H1 (cell line): ENCODE results near the gene HAVCR1. TPM values are rescaled to one million over a fixed set of nuclear protein-coding genes. Genes with fewer than 3 reads are reported as not detected.

Source experiments
- CTCF ChIA-PET: fragments of 300-600 bp; sonication (Branson Sonifier 250); formaldehyde crosslinking; loops from one replicate; lab custom pipeline; 2021; ENCODE audit not compliant: partially characterized antibody; lab: Charles Lee
- POLR2A ChIA-PET: fragments of 300-600 bp; sonication (Branson Sonifier 250); formaldehyde crosslinking; loops from one replicate; lab custom pipeline; 2021; ENCODE audit warnings: inconsistent platforms; ENCODE audit not compliant: partially characterized antibody; lab: Charles Lee
- DNase-seq, 2 experiments: peaks; one replicate each; pipeline versions ENCODE4 v3.0.0 to v3.0.0-alpha.2; 2010 to 2022; ENCODE audit warnings: low spot score in 2 of 2, low read depth in 1 of 2, mixed read lengths in 1 of 2
- FAIRE-seq: peaks from 2 replicates; lab custom pipeline; 2011; peaks lifted over from hg19 to GRCh38; lab: Jason Lieb, UNC
- H2AFZ ChIP-seq: 2 replicates; pipeline ENCODE4 v1.8.1; 2012; ENCODE audit warnings: low read length, inconsistent platforms
- H2AK5ac ChIP-seq: 2 replicates; pipeline ENCODE4 v1.6.1; 2013; ENCODE audit warnings: low read depth, low read length
- H2BK120ac ChIP-seq: replicated peaks from 2 replicates; pipeline ENCODE3; 2013; ENCODE audit warnings: low read depth, low read length, inconsistent platforms
- H2BK12ac ChIP-seq: 2 replicates; pipeline ENCODE4 v1.6.1; 2013; ENCODE audit warnings: low read depth, low read length
- H2BK15ac ChIP-seq: 2 replicates; pipeline ENCODE4 v1.6.1; 2013; ENCODE audit warnings: low read length
- H2BK20ac ChIP-seq: 2 replicates; pipeline ENCODE4 v1.6.1; 2013; ENCODE audit warnings: low read length
- H2BK5ac ChIP-seq: 2 replicates; pipeline ENCODE4 v1.6.1; 2013; ENCODE audit warnings: low read depth, low read length
- H3K14ac ChIP-seq: 2 replicates; pipeline ENCODE4 v1.6.1; 2013; ENCODE audit warnings: inconsistent platforms; ENCODE audit not compliant: insufficient read length
- H3K18ac ChIP-seq: 2 replicates; pipeline ENCODE4 v1.6.1; 2013; ENCODE audit warnings: low read length; ENCODE audit errors: extremely low read depth
- H3K23ac ChIP-seq: 2 replicates; pipeline ENCODE4 v1.6.1; 2013; ENCODE audit warnings: inconsistent platforms; ENCODE audit not compliant: insufficient read length
- H3K23me2 ChIP-seq: 2 replicates; pipeline ENCODE4 v1.6.1; 2013; ENCODE audit warnings: low read depth, low read length
- H3K27ac ChIP-seq: 2 replicates; pipeline ENCODE4 v1.6.1; 2011; ENCODE audit warnings: low read depth, low read length, inconsistent platforms
- H3K27me3 ChIP-seq, 4 experiments: replicated peaks in 1 of 4; 1 replicate in 1 of 4; 2 replicates in 3 of 4; pipeline versions ENCODE4 v1.6.1 to v1.8.1; 2011 to 2013; ENCODE audit warnings: low read length in 3 of 4, mild to moderate bottlenecking in 3 of 4, inconsistent platforms in 2 of 4, mixed read lengths in 2 of 4, moderate library complexity in 1 of 4; ENCODE audit not compliant: control insufficient read depth in 3 of 4, insufficient read depth in 3 of 4; ENCODE audit errors: extremely low read depth in 1 of 4
- H3K36me3 ChIP-seq, 4 experiments: 2 replicates each; pipeline versions ENCODE4 v1.6.1 to v1.8.1; 2011 to 2013; ENCODE audit warnings: mild to moderate bottlenecking in 4 of 4, low read length in 3 of 4, moderate library complexity in 2 of 4, control low read depth in 1 of 4, inconsistent platforms in 1 of 4; ENCODE audit not compliant: insufficient read depth in 4 of 4, control insufficient read depth in 2 of 4
- H3K4ac ChIP-seq: replicated peaks from 2 replicates; pipeline ENCODE3; 2013; ENCODE audit warnings: low read length, low read depth, mixed read lengths, inconsistent platforms; ENCODE audit not compliant: insufficient read length
- H3K4me1 ChIP-seq, 4 experiments: replicated peaks in 1 of 4; 1 replicate in 1 of 4; 2 replicates in 3 of 4; pipeline versions ENCODE4 v1.6.1 to v1.8.1; 2011 to 2013; ENCODE audit warnings: low read length in 3 of 4, inconsistent platforms in 2 of 4, mixed read lengths in 1 of 4; ENCODE audit not compliant: insufficient read depth in 4 of 4, control insufficient read depth in 3 of 4
- H3K4me2 ChIP-seq, 2 experiments: 2 replicates each; pipeline versions ENCODE4 v1.6.1 to v1.8.1; 2011 to 2013; ENCODE audit warnings: low read depth in 2 of 2, low read length in 2 of 2, control low read depth in 1 of 2, inconsistent platforms in 1 of 2, mild to moderate bottlenecking in 1 of 2; ENCODE audit not compliant: insufficient read depth in 1 of 2
- H3K4me3 ChIP-seq, 4 experiments: fragments of 200-600, 300-600 bp in 1 of 4; sonication (generic), shearing (Covaris generic), sonication (Bioruptor Twin) in 1 of 4; 2 replicates each; pipeline versions ENCODE4 v1.5.1 to v1.8.1; 2011 to 2016; ENCODE audit warnings: low read length in 4 of 4, low read depth in 3 of 4, control low read depth in 2 of 4, inconsistent platforms in 2 of 4, mild to moderate bottlenecking in 2 of 4, mixed read lengths in 1 of 4, moderate library complexity in 1 of 4; ENCODE audit not compliant: insufficient read depth in 2 of 4; ENCODE audit errors: extremely low read depth in 1 of 4
- H3K56ac ChIP-seq: replicated peaks from 2 replicates; pipeline ENCODE3; 2013; ENCODE audit warnings: low read depth, mild to moderate bottlenecking, mixed read lengths, low read length, inconsistent platforms; ENCODE audit not compliant: insufficient read length
- H3K79me1 ChIP-seq: 2 replicates; pipeline ENCODE4 v1.6.1; 2013; ENCODE audit warnings: low read depth, low read length, control low read depth
- H3K79me2 ChIP-seq, 2 experiments: 2 replicates each; pipeline versions ENCODE4 v1.6.1 to v1.8.1; 2012 to 2013; ENCODE audit warnings: low read length in 2 of 2, mild to moderate bottlenecking in 2 of 2, inconsistent platforms in 1 of 2; ENCODE audit not compliant: insufficient read depth in 2 of 2, control insufficient read depth in 1 of 2
- H3K9ac ChIP-seq, 4 experiments: replicated peaks in 1 of 4; 1 replicate in 1 of 4; 2 replicates in 3 of 4; pipeline versions ENCODE4 v1.6.1 to v1.8.1; 2011 to 2013; ENCODE audit warnings: low read depth in 3 of 4, low read length in 3 of 4, control low read depth in 2 of 4, mild to moderate bottlenecking in 2 of 4, moderate library complexity in 2 of 4, inconsistent platforms in 1 of 4; ENCODE audit errors: extremely low read depth in 1 of 4
- H3K9me3 ChIP-seq, 2 experiments: 2 replicates each; pipeline versions ENCODE4 v1.6.1 to v1.8.1; 2012 to 2013; ENCODE audit warnings: mild to moderate bottlenecking in 2 of 2, moderate library complexity in 2 of 2, control low read depth in 1 of 2, inconsistent platforms in 1 of 2, low read depth in 1 of 2, low read length in 1 of 2, mixed read lengths in 1 of 2; ENCODE audit not compliant: insufficient read depth in 2 of 2
- H4K20me1 ChIP-seq, 2 experiments: replicated peaks in 1 of 2; 2 replicates each; pipeline versions ENCODE3 to v1.8.1; 2011 to 2013; ENCODE audit warnings: inconsistent platforms in 2 of 2, low read length in 2 of 2, mild to moderate bottlenecking in 1 of 2; ENCODE audit not compliant: insufficient read depth in 2 of 2, control insufficient read depth in 1 of 2
- H4K5ac ChIP-seq: 2 replicates; pipeline ENCODE4 v1.6.1; 2013; ENCODE audit warnings: low read length, low read depth, mixed read lengths, inconsistent platforms; ENCODE audit not compliant: insufficient read length
- H4K8ac ChIP-seq: 2 replicates; pipeline ENCODE4 v1.8.0; 2013; ENCODE audit warnings: mild to moderate bottlenecking, moderate library complexity, low read length, inconsistent platforms; ENCODE audit not compliant: insufficient read depth; ENCODE audit errors: extremely low read depth
- H4K91ac ChIP-seq: replicated peaks from 2 replicates; pipeline ENCODE3; 2013; ENCODE audit warnings: low read length, mixed read lengths, inconsistent platforms; ENCODE audit not compliant: insufficient read length
- CTBP2 ChIP-seq: IDR thresholded peaks from 2 replicates; pipeline ENCODE4 v1.7.0; 2011; ENCODE audit warnings: borderline replicate concordance, mild to moderate bottlenecking, moderate library complexity, mixed read lengths, low read length; ENCODE audit not compliant: insufficient read depth, insufficient read length
- EP300 ChIP-seq, 2 experiments: IDR thresholded peaks; 1 replicate in 1 of 2; 2 replicates in 1 of 2; pipeline ENCODE4 v1.6.1; 2011 to 2012; ENCODE audit warnings: low read depth in 2 of 2, low read length in 2 of 2, mild to moderate bottlenecking in 2 of 2, borderline replicate concordance in 1 of 2, inconsistent platforms in 1 of 2, moderate library complexity in 1 of 2
- SIN3A ChIP-seq, 2 experiments: IDR thresholded peaks in 1 of 2; conservative IDR thresholded peaks in 1 of 2; 2 replicates each; pipeline ENCODE4 v1.6.1; 2011 to 2012; ENCODE audit warnings: low read length in 2 of 2, improper control_type of control experiment in 1 of 2, low read depth in 1 of 2, mild to moderate bottlenecking in 1 of 2
- WGBS, 2 experiments: shearing (Covaris generic) in 1 of 2; methylation state at CpG; one replicate each; pipeline versions ENCODE4 v1.1.6 to v1.1.7; 2013 to 2015; ENCODE audit warnings: low lambda C conversion rate in 2 of 2, mixed read lengths in 2 of 2, inconsistent platforms in 1 of 2, low coverage in 1 of 2, missing lambda C conversion rate in 1 of 2; ENCODE audit not compliant: insufficient replicate concordance in 2 of 2, insufficient coverage in 1 of 2, insufficient read length in 1 of 2; ENCODE audit errors: extremely low coverage in 1 of 2, missing lambda C conversion rate in 1 of 2; 5-methylcytosine and 5-hydroxymethylcytosine counted together
- long read RNA-seq, 2 experiments: library from RNA in 1 of 2; library from capped mRNA in 1 of 2; stranded (forward); transcript quantifications; one replicate each; pipeline ENCODE4 v2.0.0, GENCODE V29; 2021; ENCODE audit warnings: inconsistent platforms in 1 of 2
- polyA minus RNA-seq, 3 experiments: library from RNA; depleted of rRNA, polyadenylated mRNA; stranded (reverse); fragments of >200 nt; gene quantifications; 1 replicate in 2 of 3; 2 replicates in 1 of 3; pipeline ENCODE4 v1.2.3, GENCODE V29; 2011
- polyA plus RNA-seq, 7 experiments: library from polyadenylated mRNA; depleted of rRNA in 3 of 7; stranded (reverse) in 5 of 7; unstranded in 2 of 7; fragments of >200 nt in 5 of 7; fragments of 200-250 nt in 2 of 7; gene quantifications; 1 replicate in 5 of 7; 2 replicates in 1 of 7; 4 replicates in 1 of 7; pipeline versions ENCODE4 v1.2.1 to v1.2.3, GENCODE V29; 2011 to 2013; ENCODE audit warnings: missing spikeins in 2 of 7, mixed read lengths in 2 of 7
- total RNA-seq: library from RNA; stranded (reverse); fragmentation: NEBNext Ultra II Directional; extraction: Animal tissue kit (Norgen Biotek cat#: 25700); gene quantifications from 2 replicates; pipeline ENCODE4 v1.2.1, GENCODE V29; 2021

The HAVCR1 gene
- total RNA-seq (not detected in 2 replicates), polyA plus RNA-seq (2011; rRNA removed) (not detected in 2 replicates), polyA minus RNA-seq (2011; rRNA and poly(A)+ RNA removed) (not detected in 2 replicates)
- polyA plus RNA-seq (2011; cell fraction: cytosol; rRNA removed): not detected
- polyA plus RNA-seq (2011; cell fraction: nucleus; rRNA removed): not detected
- polyA plus RNA-seq (2012, experiment 1 of 2): not detected in 4 replicates
- not detected for polyA plus RNA-seq (2012, experiment 2 of 2)
- polyA plus RNA-seq (2013, experiment 1 of 2): 0.04 TPM
- polyA plus RNA-seq (2013, experiment 2 of 2): 0.04 TPM
- polyA minus RNA-seq (2011; cell fraction: cytosol; rRNA and poly(A)+ RNA removed): not detected
- not detected for polyA minus RNA-seq (2011; cell fraction: nucleus; rRNA and poly(A)+ RNA removed)
- long read RNA-seq, experiment 1: 0 reads
- long read RNA-seq, experiment 2: 0 reads

DNA sequence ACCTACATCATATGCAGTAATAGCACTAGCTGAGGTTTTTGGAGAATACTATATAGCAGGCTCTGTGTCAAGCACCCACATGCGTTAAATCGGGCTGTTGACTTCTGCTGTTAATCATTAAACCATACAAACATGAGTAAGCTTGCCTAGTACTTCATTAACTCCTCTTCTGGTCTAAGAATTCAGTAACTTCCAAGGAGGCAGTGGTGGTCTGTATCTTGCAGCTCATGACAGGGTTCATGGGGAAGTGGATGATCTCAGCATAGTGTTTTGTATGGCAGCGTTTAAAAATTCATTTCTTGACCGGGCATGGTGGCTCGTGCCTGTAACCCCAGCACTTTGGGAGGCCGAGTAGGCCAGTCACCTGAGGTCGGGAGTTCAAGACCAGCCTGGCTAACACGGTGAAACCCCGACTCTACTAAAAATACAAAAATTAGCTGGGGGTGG, at the start of gene HAVCR1:
Gene HAVCR1 (minus strand): TSS at position 24 of the 447 bp plus-strand sequence. CDS start 1,173 bp downstream, outside the sequence.
- no peaks in the 10 kb centered on the region for H3K36me3 ChIP-seq
- WGBS, 2 experiments: 88% methylated on average over 8 of the region's 9 CpGs; no CpG with 5 or more reads in 1 of the 2 experiments
- H3K4me1 ChIP-seq: no peaks in the 10 kb centered on the region
- no peaks in the 10 kb centered on the region for H4K20me1 ChIP-seq
- H3K9me3 ChIP-seq: no peaks in the 10 kb centered on the region
- FAIRE-seq (no peak), DNase-seq (no peak)
- H3K4me3 ChIP-seq: no peak within 1 kb of the TSS
- POLR2A ChIA-PET: no interaction called here
- H2BK20ac ChIP-seq: no peak within 1 kb of the TSS
- no peak within 1 kb of the TSS for H4K91ac ChIP-seq
- TF ChIP-seq CTBP2: no peak
- no peak for TF ChIP-seq SIN3A (conservative IDR thresholded peaks at IDR 0.05 in 1 of 2, IDR thresholded peaks at IDR 0.05 in 1 of 2; ENCODE audit: low read depth in 1 of 2, low read length in 2 of 2)
- TF ChIP-seq EP300 (IDR thresholded peaks at IDR 0.05; ENCODE audit: borderline replicate concordance in 1 of 2, low read depth in 2 of 2, low read length in 2 of 2): no peak
- H3K23me2 ChIP-seq: no peaks in the 10 kb centered on the region; the same call in 1 of the 2 replicates
- H3K4me2 ChIP-seq: no peak within 1 kb of the TSS
- no peaks in the 10 kb centered on the region for H3K79me2 ChIP-seq
- H3K23ac ChIP-seq: no peak within 1 kb of the TSS
- no peak within 1 kb of the TSS for H3K4ac ChIP-seq
- no peak within 1 kb of the TSS for H4K5ac ChIP-seq
- H2BK120ac ChIP-seq: no peak within 1 kb of the TSS
- peak within 1 kb of the TSS; percentile 54; the same call in 1 of the 2 replicates for H2AFZ ChIP-seq
- H3K9ac ChIP-seq: no peak within 1 kb of the TSS
- no peak within 1 kb of the TSS for H2BK5ac ChIP-seq
- H3K14ac ChIP-seq: no peak within 1 kb of the TSS
- H3K27ac ChIP-seq: no peak within 1 kb of the TSS
- no peak within 1 kb of the TSS for H3K18ac ChIP-seq
- no peaks in the 10 kb centered on the region for H3K79me1 ChIP-seq
- H2AK5ac ChIP-seq: no peak within 1 kb of the TSS
- no peaks in the 10 kb centered on the region for H3K27me3 ChIP-seq
- no peak within 1 kb of the TSS for H2BK12ac ChIP-seq
- CTCF ChIA-PET: interaction anchor here (0.6 to 1.1 kb wide), 2 partner anchors 11 to 90 kb away, joined by 3 to 4 read pairs; no protein-coding TSS in a partner anchor
- H3K56ac ChIP-seq: no peak within 1 kb of the TSS
- H2BK15ac ChIP-seq: no peak within 1 kb of the TSS
- H4K8ac ChIP-seq: no peak within 1 kb of the TSS
